NCI-H1694 (cell line): Measurements from ENCODE around the gene MCF2L.

Experiments
- DNase-seq: peaks from one replicate; lab custom pipeline; 2025; lab: John Stamatoyannopoulos, UW

Gene MCF2L

GRCh38 chr13:113084094-113084942 lies 115.3 kb downstream of the MCF2L start:
- DNase-seq: no peak

GRCh38 chr13:113084943-113085540 lies 116.0 kb downstream of the MCF2L start:
- DNase-seq: no peak

DNA sequence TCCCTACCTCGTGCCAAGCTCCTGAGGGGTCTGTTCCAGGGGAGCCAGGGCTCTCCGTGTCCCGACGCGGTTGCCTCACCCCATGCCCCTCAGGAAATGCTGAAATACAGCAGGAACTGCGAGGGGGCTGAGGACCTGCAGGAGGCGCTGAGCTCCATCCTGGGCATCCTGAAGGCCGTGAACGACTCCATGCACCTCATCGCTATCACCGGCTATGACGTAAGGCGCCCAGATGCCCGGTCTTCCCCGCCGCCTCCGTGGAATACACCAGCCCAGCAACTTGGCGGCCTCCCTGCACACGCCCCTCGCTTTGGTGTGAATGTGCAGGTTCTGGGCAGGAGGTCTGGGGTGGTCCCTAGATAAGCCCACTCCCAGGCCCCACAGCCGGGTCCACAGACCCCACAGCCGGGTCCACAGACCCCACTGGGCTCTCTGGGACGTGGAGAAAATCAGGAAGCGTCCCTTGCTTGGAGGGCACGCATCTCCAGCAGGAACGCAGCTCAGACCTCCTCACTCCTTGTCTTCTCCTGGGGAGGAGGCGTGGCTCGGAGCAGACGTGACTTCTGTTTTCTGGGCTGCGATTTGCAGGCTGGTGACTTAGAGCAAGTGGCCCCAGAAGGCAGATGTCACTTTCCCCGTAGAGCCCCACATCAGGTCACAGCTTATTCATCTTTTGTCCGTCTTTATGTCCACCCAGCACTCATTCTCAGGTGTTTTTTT lies 117.2 kb downstream of the MCF2L start:
- DNase-seq: no peak

GRCh38 chr13:113086991-113087922 lies 118.2 kb downstream of the MCF2L start:
- no peak for DNase-seq

DNA sequence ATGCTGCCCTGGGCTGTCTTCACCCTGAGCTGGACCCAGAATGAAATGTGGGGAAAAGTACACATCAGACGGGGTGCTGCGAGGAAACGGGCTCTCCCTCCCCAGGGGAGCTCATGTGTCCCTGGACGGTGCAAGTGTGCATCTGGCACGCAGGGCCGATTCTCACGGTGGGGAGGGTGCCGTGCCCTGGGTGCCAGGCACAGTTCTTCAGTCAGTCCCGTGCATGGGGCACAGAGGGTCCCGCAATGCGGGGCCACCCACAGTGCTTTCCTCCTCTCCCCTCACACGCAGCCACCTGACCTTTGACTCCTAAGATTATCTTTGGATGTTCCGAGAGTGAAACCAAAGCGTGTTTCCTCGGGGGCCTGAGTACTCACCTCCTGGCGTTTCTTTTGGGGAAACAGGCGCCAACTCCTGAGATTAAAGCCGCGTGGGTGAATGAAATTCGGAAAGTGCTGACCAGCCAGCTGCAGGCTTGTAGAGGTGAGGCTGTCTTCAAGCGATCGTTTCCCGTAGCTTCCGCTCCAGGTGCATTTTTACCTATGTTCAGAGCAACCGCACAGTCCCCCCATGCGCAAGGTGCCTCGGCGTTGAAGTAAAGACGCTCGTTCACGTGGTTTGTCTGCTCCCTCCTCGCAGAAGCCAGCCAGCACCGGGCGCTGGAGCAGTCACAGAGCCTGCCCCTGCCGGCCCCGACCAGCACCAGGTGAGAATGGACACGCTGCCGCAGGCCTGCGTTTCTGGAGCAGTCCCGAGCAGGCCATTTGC lies 119.1 kb downstream of the MCF2L start:
- DNase-seq: no peak

GRCh38 chr13:113088691-113089020 lies 119.6 kb downstream of the MCF2L start:
- no peak for DNase-seq

- DNase-seq: no peak
Observed at GRCh38 chr13:113089693-113090414, 120.8 kb downstream of the MCF2L start.

GRCh38 chr13:113090415-113090770 lies 121.4 kb downstream of the MCF2L start:
- DNase-seq: no peak

DNA sequence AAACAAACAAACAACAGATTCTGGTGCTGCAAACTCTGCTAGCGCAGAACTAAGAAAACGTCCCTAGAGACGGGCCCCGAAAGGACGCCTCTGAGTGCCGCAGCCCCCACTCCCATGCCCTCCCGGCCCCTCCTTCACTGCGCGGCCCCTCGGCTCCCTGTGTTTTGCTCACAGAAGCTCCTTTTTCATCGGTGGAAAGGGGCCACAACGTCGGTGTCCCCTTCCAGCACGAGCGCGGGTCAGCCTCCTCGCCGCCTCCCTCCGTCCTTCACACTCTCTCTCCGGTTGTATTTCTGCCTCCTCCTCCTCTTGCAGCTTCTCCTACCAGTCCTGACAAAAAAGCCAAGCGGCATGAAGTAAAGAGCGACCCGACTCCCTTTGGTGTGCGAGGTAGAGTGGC lies 121.8 kb downstream of the MCF2L start:
- DNase-seq: no peak

DNA sequence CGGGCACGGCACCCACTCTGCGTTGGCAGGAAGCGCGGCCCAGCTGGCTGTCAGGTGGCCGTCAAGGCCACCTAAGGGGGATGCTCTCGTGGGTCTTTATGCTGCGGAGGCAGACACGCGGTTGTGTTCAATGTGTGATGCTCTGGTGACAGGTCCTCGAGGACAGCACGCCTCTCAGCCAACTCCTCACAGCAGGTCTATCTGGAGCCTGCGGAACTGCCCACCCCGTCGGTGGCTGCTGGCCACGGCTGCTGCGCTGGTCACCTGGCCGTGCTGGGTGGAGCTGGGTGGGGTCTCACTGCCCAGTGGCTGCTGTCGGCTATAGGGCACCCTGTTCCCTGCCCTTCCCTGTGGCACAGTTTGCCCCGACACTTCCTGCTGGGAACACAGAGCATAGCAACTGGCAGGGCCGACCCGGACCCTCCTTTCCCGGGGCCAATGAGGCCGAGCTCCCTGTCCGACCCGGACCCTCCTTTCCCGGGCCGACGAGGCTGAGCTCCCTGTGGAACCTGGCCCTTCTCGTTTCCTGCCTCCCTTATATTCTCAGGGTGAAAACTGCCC lies 122.3 kb downstream of the MCF2L start:
- no peak for DNase-seq

DNA sequence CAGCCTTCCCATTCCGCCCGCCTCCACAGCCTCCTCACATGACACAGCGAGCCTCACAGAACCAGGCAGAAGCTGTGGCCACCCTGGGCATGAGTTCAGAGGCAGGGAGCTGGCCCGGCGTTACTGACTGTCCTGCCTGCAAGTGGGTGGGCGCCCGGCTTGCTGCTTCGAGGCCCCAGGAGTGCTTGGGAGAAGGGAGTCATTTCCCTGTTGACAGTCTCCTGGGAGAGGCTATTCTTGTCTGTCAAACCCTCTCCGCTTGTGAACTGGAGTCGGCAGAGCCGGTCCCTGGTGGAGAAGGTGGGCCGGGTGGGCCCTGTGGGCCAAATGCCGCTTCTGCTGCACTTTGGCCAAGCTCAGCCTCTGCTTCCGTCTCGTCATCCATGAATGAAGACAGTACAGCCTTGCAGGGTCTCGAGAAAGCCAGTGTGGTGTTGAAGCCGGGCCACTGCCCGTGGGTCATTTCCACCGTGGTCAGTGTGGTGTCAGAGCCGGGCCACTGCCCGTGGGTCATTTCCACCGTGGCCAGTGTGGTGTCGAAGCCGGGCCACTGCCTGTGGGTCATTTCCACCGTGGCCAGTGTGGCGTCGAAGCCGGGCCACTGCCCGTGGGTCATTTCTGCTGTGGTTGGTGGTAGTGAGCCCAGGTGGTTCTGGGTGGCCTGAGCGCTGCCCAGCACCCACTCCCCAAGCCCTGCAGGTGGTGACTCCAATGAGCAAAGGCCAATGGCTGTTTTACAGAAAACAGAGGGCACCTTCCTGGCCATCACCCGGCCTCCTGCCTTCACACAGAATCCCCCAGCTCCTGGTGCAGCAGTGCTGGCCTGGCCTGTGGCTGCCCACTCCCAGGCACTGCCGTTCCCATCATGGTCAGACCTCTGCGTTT lies 123.1 kb downstream of the MCF2L start:
- DNase-seq: no peak

GRCh38 chr13:113092776-113093579 lies 124.0 kb downstream of the MCF2L start:
- DNase-seq: no peak

DNA sequence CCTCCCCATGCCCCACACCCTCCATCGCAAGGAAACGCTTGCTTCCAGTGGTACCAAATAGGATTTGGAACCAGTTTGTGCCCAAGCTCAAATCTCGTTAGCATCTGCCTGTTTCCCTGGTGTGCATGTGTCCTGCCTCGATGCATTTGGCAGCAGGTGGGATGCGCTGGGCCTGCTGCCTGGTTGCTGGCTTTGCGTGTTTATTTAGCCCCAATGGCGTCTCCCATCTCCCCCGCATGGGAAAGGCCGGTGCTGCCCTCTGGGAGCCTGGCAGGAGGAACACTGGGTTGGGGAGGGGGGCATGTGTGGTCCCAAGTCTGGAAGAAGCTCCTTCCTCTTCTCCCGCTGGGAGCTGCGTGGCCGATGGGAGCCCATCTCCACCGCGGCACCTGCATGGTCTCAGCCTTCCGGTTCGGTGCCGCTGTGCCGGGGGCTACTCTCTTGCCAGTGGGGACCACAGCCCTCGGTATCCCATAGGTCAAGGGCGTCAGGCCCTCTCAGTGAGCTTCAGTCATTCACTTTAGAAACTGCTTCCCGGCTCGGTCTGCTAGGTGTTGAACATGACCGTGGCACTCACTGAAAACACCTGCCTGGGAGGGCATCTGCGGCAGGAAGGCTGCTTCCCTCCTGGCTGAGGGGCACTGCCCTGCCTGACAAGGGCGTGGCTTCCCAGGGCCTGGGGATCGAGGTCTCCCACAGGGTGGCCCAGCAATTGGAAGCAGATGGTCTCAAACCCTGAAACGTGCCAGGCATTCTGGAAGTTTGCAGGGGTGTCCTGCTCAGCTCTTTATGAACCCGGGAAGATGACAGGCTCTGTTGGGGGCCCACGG lies 124.8 kb downstream of the MCF2L start:
- no peak for DNase-seq

- DNase-seq: no peak
Observed at GRCh38 chr13:113094410-113094800, 125.4 kb downstream of the MCF2L start.

- no peak for DNase-seq
Observed at GRCh38 chr13:113095146-113096051, 126.4 kb downstream of the MCF2L start.

DNA sequence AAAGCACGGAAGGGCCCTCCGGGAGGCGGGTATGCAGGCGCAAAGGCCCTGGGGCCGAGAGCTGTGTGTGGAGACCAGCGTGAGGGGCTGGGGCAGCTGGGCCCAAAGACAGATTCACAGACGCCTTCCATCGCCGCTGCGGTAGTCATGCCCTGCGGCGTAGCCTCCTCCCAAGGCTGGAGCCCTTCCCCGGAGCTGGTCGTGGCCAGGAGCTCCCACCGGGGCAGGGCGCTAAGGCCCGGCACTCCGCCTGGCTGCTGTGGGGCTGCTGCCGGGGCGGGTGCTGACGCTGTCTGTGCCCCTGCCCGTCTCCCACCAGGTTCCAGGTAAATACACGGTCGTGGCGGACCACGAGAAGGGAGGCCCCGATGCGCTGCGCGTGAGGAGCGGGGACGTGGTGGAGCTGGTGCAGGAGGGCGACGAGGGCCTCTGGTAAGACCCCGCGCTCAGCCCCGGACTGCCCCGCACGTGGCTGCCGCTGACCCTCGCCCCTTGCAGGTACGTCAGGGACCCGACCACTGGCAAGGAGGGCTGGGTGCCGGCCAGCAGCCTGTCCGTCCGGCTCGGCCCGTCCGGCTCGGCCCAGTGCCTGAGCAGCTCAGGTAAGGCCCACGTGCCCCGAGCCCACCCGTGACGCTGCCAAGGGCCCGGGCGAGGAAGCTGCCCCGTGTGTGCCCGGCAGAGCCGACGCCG lies 127.2 kb downstream of the MCF2L start:
- no peak for DNase-seq
